OCI-M2 (cell line): ENCODE measurements around the gene NUDT16L1.
A peak's percentile ranks its signal among the peaks of the same experiment; 100 is the strongest.
"Not testable (repeated sequence)": the region's sequence is repeated elsewhere in the genome, so short reads cannot be mapped to it uniquely, and the experiment has no call there.

Experiments used
- DNase-seq: peaks from one replicate; lab custom pipeline; 2025; ENCODE audit not compliant: unreplicated experiment; lab: John Stamatoyannopoulos, UW

NUDT16L1 gene

DNA sequence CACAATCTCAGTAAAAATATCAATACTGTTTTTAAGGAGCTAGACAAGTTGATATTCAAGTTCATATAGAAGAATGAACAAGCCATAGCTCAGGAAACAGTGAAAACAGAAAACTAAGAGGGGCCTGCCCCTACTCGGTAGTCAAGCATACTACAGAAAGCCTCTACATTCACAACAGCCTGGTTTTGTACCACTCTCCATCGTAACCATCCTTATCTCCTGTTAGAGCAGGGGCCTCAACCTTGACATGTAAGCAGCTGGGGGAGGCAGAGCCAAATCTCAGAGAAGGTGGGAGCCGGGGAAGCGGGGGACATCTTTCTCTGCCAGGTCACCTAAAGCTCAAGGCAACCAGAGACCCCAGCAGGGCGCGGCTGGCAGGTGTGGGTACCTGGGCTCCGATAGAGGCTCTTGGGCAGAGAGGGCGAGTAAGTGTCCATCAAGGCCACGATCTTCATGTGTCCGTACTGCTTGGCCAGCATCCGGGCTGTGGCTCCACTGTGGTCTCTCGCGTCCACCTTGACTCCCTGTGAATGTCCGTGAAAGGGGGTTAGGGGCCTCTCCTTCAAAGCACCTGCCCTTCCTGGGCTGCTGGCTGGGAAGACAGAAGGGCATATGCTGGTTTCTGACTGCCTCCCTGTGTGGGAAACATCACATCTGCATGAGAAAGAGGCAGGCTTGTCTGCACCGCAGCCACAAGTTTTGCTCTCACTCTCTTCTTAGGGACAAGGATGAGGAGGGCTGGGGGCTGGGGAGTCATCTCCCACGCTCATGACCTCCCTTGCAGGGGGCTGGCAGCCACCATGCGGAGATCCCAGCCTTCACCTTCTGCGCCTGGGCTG is 20.5 kb downstream of the NUDT16L1 start:
- no peak for DNase-seq

DNA sequence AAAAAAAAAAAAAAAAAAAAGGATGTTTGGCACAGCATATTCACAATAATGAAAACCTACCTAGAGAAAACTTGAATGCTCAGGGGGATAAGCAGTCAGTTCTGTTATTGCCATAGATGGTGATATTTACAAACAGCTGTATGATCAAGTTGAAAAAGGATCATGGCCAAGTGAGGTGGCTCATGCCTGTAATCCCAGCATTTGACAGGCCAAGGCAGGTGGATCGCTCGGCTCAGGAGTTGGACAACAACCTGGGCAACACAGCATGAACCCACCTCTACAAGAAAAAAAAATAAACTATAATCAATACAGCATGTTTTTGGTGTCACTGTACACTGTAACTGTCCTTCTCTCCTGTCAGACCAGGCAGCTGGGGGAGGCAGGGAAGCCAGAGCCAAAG is 21.6 kb downstream of the NUDT16L1 start:
- DNase-seq = no peak

- no peak for DNase-seq
These were observed 25.1 kb downstream of the NUDT16L1 start for GRCh38 chr16:4718466-4718865.

GRCh38 chr16:4723071-4723767 is 29.9 kb downstream of the NUDT16L1 start:
- DNase-seq = no peak

- DNase-seq = no peak
These were observed 31.4 kb downstream of the NUDT16L1 start for GRCh38 chr16:4724661-4725270.

GRCh38 chr16:4726616-4727015 is 33.3 kb downstream of the NUDT16L1 start:
- no peak for DNase-seq

- DNase-seq = no peak
These were observed 35.3 kb downstream of the NUDT16L1 start for GRCh38 chr16:4728676-4729075.

- DNase-seq = no peak
These were observed 36.5 kb downstream of the NUDT16L1 start for GRCh38 chr16:4729876-4730275.

GRCh38 chr16:4733211-4733742 is 39.9 kb downstream of the NUDT16L1 start:
- no peak for DNase-seq

- DNase-seq = no peak
These were observed 40.3 kb downstream of the NUDT16L1 start for GRCh38 chr16:4733747-4734062.

DNA sequence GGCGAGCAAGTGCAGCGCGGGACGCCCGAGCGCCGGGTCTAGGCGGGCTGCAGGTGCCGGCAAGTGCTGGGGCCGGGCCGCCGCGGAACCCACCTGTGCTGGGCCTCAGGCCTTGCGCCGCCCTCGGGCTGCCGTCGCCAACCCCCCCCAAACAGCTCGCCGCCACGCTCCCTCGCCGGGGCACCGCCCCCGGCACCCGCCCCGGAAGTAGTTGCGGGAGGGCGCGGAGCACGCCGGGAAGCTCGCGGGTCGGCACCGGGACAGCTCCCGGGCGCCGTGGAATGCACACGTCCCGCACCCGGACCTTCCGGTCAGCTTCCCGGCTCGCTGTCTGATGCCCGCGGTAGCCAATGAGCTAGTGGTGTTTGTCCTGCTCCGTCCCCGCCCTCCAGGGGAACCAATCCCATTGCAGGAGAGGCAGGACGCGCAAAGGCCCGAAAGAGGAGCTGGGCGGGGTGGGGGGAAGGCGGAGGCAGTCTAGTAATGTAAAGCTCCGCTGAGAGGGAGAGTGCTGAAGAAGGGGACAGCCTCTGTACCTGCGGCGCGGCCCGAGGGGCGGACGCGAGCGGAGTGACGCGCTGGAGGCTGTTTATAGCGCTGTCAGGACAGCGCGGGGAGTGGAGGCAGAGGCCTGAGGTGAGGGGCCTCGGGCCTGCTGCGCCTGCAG is 40.8 kb downstream of the NUDT16L1 start, which contains the start of the genes ANKS3 and DNAAF8:
ANKS3 (minus strand) TSS at position 209 of the 667 bp plus-strand sequence. CDS start 4,122 bp downstream, outside the sequence.
DNAAF8 (plus strand) TSS at position 475 of the 667 bp plus-strand sequence. CDS start 1,978 bp downstream, outside the sequence.
- DNase-seq = peak; percentile 38

GRCh38 chr16:4734730-4735535 is 41.6 kb downstream of the NUDT16L1 start:
- peak; percentile 38 for DNase-seq

DNA sequence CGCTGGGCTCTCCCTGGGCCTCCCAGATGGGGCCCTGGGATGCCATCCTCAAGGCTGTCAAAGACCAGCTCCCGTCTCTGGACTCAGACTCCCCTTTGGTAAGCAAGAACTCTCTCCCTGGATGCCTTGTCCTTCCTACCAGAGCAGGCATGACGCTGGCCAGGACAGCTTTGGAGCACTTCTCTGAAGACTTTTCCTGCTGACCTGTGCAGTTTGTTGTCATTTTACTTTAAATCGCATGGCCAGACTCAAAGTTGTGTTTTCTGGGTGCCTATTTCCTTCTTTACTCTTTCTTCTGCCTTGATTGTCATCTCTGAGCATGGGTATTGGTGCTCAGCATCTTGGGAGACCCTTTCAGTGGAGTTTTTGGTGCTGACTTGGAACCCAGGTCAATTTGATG is 43.2 kb downstream of the NUDT16L1 start:
- DNase-seq = no peak

- DNase-seq = no peak
These were observed 44.2 kb downstream of the NUDT16L1 start for GRCh38 chr16:4737545-4737944.

DNA sequence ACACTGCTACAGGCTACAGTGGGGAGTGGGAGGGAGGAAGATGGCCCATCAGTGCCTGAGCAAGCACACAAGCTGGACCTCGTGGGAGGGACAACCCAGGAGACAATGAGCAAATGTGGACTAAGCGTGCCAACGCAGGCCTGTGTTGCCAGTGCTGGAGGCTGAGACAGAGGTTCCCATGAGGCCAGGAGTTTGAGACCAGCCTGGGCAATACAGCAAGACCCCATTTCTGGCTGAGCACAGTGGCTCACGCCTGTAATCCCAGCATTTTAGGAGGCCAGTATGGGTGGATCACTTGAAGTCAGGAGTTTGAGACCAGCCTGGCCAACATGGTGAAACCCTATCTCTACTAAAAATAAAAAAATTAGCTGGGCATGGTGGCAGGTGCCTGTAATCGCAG is 45.0 kb downstream of the NUDT16L1 start:
- not testable (repeated sequence) for DNase-seq

GRCh38 chr16:4743226-4743878 is 50.0 kb downstream of the NUDT16L1 start:
- no peak for DNase-seq

DNA sequence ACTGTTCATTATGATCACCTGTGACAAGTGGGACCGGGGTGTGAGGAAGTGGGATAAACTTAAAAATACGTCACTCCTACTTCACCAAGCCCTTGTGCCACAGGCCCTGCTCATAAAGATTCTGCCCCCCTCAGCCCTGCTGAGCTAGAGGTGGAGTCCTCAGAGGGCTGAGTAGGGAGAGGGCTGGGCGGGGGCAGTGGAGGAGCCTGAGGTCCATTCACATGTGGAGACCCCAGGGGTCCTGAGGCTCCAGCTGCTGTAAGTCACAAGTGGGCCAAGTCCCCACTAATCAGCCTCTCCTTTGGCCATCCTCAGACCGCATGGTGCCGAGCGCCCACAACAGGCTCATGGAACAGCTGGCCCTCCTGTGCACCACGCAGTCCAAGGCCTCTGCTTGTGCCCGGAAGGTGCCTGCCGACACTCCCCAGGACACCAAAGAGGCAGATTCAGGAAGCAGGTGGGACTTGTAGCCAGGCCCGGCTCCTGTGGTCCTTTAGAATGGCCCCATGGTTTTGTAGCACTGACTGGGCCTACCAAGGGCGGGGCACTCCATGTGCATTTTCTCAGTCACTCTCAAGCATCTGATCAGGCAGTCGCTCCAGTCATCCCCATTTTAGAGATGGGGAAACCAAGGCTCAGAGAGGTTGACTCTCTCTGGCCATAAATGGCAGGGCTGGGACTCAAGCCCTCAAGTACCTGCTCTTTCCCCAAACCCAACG is 51.4 kb downstream of the NUDT16L1 start:
- DNase-seq = no peak

- no peak for DNase-seq
These were observed 51.9 kb downstream of the NUDT16L1 start for GRCh38 chr16:4745274-4745569.
